Muscle layer of duodenum (tissue), 2 donors: Measurements from ENCODE around the gene POTEI.
"Not testable (repeated sequence)": the region's sequence is repeated elsewhere in the genome, so short reads cannot be mapped to it uniquely, and the experiment has no call there.

Experiments used
- H3K27ac ChIP-seq: one replicate; pipeline ENCODE4 v1.7.0; 2013; ENCODE audit warnings: mild to moderate bottlenecking, low read length
- H3K27me3 ChIP-seq: one replicate; pipeline ENCODE4 v1.7.0; 2013; ENCODE audit warnings: low read depth, mild to moderate bottlenecking, control low read depth, low read length
- H3K36me3 ChIP-seq, 2 donors: one replicate each; pipeline ENCODE4 v1.7.0; 2013; ENCODE audit warnings: low read length in 2 of 2, control low read depth in 1 of 2, mild to moderate bottlenecking in 1 of 2; ENCODE audit not compliant: insufficient read depth in 2 of 2, control insufficient read depth in 1 of 2
- H3K4me1 ChIP-seq, 2 donors: one replicate each; pipeline ENCODE4 v1.7.0; 2013; ENCODE audit warnings: low read length in 2 of 2, mild to moderate bottlenecking in 2 of 2, control low read depth in 1 of 2, moderate library complexity in 1 of 2; ENCODE audit not compliant: insufficient read depth in 2 of 2, control insufficient read depth in 1 of 2
- H3K4me3 ChIP-seq, 2 donors: one replicate each; pipeline ENCODE4 v1.7.0; 2013; ENCODE audit warnings: low read length in 2 of 2, low read depth in 1 of 2, mild to moderate bottlenecking in 1 of 2
- H3K9me3 ChIP-seq, 2 donors: one replicate each; pipeline ENCODE4 v1.7.0; 2013; ENCODE audit warnings: low read length in 2 of 2, control low read depth in 1 of 2, mild to moderate bottlenecking in 1 of 2; ENCODE audit not compliant: control insufficient read depth in 1 of 2
- donor health status: healthy.

POTEI gene

GRCh38 chr2:130453955-130454711 lies 55.0 kb downstream of the POTEI start:
- not testable (repeated sequence) for H3K4me3 ChIP-seq, H3K9me3 ChIP-seq, H3K36me3 ChIP-seq, H3K27me3 ChIP-seq, H3K4me1 ChIP-seq, H3K27ac ChIP-seq

DNA sequence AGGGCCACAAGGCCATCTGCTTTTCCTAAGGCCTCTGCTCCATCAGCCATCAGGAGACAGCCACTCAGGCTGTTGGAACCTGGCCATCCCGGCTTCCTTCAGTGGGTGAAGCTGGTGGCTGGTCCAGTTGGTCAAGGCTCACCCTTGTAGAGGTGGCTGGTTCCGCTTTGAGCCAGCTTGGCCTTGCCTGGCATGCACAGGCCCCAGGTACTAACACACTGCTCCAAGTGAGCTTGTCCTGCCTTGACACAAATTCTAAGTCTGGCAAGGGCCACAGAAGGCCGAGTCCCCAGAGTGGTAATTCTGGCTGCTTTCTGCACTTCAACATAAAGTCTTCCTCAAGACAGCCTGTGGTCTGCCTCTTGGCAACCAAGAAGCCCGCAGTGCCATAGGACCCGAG lies 56.2 kb downstream of the POTEI start:
- not testable (repeated sequence) for H3K4me3 ChIP-seq, H3K27ac ChIP-seq, H3K9me3 ChIP-seq, H3K36me3 ChIP-seq, H3K4me1 ChIP-seq, H3K27me3 ChIP-seq

DNA sequence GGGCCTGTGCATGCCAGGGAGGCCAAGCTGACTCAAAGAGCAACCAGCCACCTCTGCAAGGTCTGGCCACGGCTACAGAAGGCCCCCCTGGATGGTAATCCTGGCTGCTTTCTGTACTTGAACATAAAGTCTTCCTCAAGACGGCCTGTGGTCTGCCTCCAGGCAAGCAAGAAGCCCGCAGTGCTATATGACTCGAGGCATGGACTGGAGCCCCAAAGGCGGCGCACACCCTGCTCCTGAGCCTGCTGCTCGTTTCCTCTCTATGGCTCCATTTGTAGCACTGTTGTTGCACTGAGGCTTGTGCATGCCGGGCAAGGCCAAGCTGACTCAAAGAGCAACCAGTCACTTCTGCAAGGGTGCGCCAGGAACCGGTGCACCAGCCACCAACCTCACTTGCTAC lies 57.3 kb downstream of the POTEI start:
- H3K9me3 ChIP-seq, H3K36me3 ChIP-seq, H3K27me3 ChIP-seq, H3K4me3 ChIP-seq, H3K4me1 ChIP-seq, H3K27ac ChIP-seq: not testable (repeated sequence)

- H3K27me3 ChIP-seq, H3K4me1 ChIP-seq, H3K27ac ChIP-seq, H3K9me3 ChIP-seq, H3K36me3 ChIP-seq, H3K4me3 ChIP-seq: not testable (repeated sequence)
These were observed 57.9 kb downstream of the POTEI start for GRCh38 chr2:130451278-130451677.

DNA sequence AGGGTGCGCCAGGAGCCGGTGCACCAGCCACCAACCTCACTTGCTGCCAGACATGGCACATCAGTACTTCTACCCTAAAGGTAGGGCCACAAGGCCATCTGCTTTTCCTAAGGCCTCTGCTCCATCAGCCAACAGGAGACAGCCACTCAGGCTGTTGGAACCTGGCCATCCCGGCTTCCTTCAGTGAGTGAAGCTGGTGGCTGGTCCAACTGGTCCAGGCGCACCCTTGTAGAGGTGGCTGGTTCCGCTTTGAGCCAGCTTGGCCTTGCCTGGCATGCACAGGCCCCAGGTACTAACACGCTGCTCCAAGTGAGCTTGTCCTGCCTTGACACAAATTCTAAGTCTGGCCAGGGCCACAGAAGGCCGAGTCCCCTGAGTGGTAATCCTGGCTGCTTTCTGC lies 58.8 kb downstream of the POTEI start:
- not testable (repeated sequence) for H3K4me1 ChIP-seq, H3K36me3 ChIP-seq, H3K27ac ChIP-seq, H3K9me3 ChIP-seq, H3K4me3 ChIP-seq, H3K27me3 ChIP-seq

- not testable (repeated sequence) for H3K27ac ChIP-seq
These were observed 81.5 kb downstream of the POTEI start for GRCh38 chr2:130427631-130428030.

GRCh38 chr2:130418845-130419244 lies 90.3 kb downstream of the POTEI start:
- H3K27ac ChIP-seq, H3K27me3 ChIP-seq, H3K4me3 ChIP-seq, H3K9me3 ChIP-seq, H3K4me1 ChIP-seq, H3K36me3 ChIP-seq: not testable (repeated sequence)

More at GRCh38 chr2:130427631-130428030, 81.5 kb downstream of the POTEI start:
- H3K4me3 ChIP-seq, result peak overlapping the region in 1 of 2 donors; percentile 55
- H3K27me3 ChIP-seq, H3K36me3 ChIP-seq, H3K9me3 ChIP-seq, H3K4me1 ChIP-seq: not testable (repeated sequence)

DNA sequence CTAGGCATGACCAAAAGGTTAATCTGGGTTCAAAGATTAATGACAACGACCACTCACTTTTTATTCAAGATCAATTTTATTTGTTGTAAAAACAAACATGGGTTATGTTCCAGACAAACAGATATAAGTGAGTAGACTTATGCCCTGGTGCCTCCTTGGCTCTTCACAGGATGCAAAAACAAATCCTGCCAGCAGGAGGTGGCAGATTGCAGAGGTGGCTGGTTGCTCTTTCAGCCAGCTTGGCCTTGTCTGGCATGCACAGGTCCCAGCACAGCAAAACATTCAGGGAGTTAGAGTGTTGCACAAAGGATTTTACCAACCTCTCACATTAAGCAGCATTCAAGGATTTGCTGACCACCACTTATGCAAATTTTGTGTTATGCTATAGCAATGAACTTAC lies 92.4 kb downstream of the POTEI start:
- not testable (repeated sequence) for H3K9me3 ChIP-seq, H3K4me1 ChIP-seq, H3K4me3 ChIP-seq, H3K36me3 ChIP-seq, H3K27ac ChIP-seq, H3K27me3 ChIP-seq
